GM06990 (cell line): Measurements from ENCODE around the gene CUX1.

ENCODE experiments used
- DNase-seq: peaks from one replicate; pipeline ENCODE4 v3.0.0-alpha.2; 2011; ENCODE audit not compliant: insufficient read length; ENCODE audit errors: extremely low read depth
- H3K27me3 ChIP-seq: replicated peaks from 2 replicates; pipeline ENCODE4 v1.6.0; 2011; ENCODE audit warnings: low read length; ENCODE audit not compliant: control insufficient read depth, insufficient read depth
- H3K36me3 ChIP-seq: 2 replicates; pipeline ENCODE4 v1.5.1; 2011; ENCODE audit warnings: low read length; ENCODE audit not compliant: control insufficient read depth, insufficient read depth
- H3K4me3 ChIP-seq: replicated peaks from 2 replicates; pipeline ENCODE4 v1.5.1; 2011; ENCODE audit warnings: low read depth, mild to moderate bottlenecking, control low read depth, low read length
- CTCF ChIP-seq: IDR thresholded peaks from 2 replicates; pipeline ENCODE4 v1.5.1; 2011; ENCODE audit warnings: low read length, control low read depth, mild to moderate bottlenecking, inconsistent platforms; ENCODE audit not compliant: insufficient read depth, poor library complexity, severe bottlenecking

Gene CUX1

GRCh38 chr7:102085218-102085772 lies 267.9 kb downstream of the CUX1 start:
- H3K36me3 ChIP-seq = no peaks in the 10 kb centered on the region; the same call in 1 of the 2 replicates
- H3K4me3 ChIP-seq = no peak overlapping the region
- TF ChIP-seq CTCF = no peak

GRCh38 chr7:102089175-102090098 lies 272.0 kb downstream of the CUX1 start:
- Histone ChIP-seq H3K27me3 (no peaks in the 10 kb centered on the region), H3K4me3 (no peak overlapping the region), H3K36me3 (no peaks in the 10 kb centered on the region; the same call in 1 of the 2 replicates)
- no peak for TF ChIP-seq CTCF
- no peak for DNase-seq

More at GRCh38 chr7:102085218-102085772, 267.9 kb downstream of the CUX1 start:
- no peaks in the 10 kb centered on the region for H3K27me3 ChIP-seq
- DNase-seq = no peak

GRCh38 chr7:102093599-102094315 lies 276.3 kb downstream of the CUX1 start:
- no peak for TF ChIP-seq CTCF
- Histone ChIP-seq H3K27me3 (no peaks in the 10 kb centered on the region), H3K36me3 (peaks cover 3% of the 10 kb centered on the region), H3K4me3 (no peak overlapping the region)
- DNase-seq = no peak

GRCh38 chr7:102094316-102094650 lies 276.9 kb downstream of the CUX1 start:
- no peak for DNase-seq
- H3K36me3 ChIP-seq = peaks cover 3% of the 10 kb centered on the region

GRCh38 chr7:102095321-102096011 lies 278.0 kb downstream of the CUX1 start:
- H3K36me3 ChIP-seq = peaks cover 3% of the 10 kb centered on the region
- H3K27me3 ChIP-seq = no peaks in the 10 kb centered on the region
- no peak for TF ChIP-seq CTCF
- no peak for DNase-seq
- no peak overlapping the region for H3K4me3 ChIP-seq

More at GRCh38 chr7:102094316-102094650, 276.9 kb downstream of the CUX1 start:
- H3K27me3 ChIP-seq = no peaks in the 10 kb centered on the region
- TF ChIP-seq CTCF = no peak
- no peak overlapping the region for H3K4me3 ChIP-seq
